OCI-LY1 (cell line): Measurements from ENCODE around the gene SLC28A1.

Source experiments
- H2AFZ ChIP-seq: fragments of 200-600 bp; sonication (generic), shearing (Covaris generic); 2 replicates; pipeline ENCODE4 v1.6.0; 2014; ENCODE audit warnings: antibody characterized with exemption, mild to moderate bottlenecking, low read length
- H3F3A ChIP-seq: fragments of 200-600 bp; sonication (generic), shearing (Covaris generic); 2 replicates; pipeline ENCODE4 v1.6.0; 2014; ENCODE audit warnings: mild to moderate bottlenecking, antibody characterized with exemption, low read length, moderate library complexity; ENCODE audit not compliant: insufficient read depth
- H3K27ac ChIP-seq: fragments of 200-600 bp; sonication (generic); 2 replicates; pipeline ENCODE4 v1.5.1; 2014; ENCODE audit warnings: low read length, mixed run types, mild to moderate bottlenecking, low read depth; ENCODE audit not compliant: poor library complexity, severe bottlenecking
- H3K27me3 ChIP-seq: fragments of 200-600 bp; sonication (generic); 2 replicates; pipeline ENCODE4 v1.6.0; 2014; ENCODE audit warnings: antibody characterized with exemption, mild to moderate bottlenecking, low read length, moderate library complexity; ENCODE audit not compliant: insufficient read depth
- H3K36me3 ChIP-seq: fragments of 200-600 bp; sonication (generic); 2 replicates; pipeline ENCODE4 v1.6.1; 2014; ENCODE audit warnings: mild to moderate bottlenecking, antibody characterized with exemption, low read length, moderate library complexity, mixed read lengths; ENCODE audit not compliant: insufficient read depth
- H3K4me1 ChIP-seq: fragments of 200-600 bp; sonication (generic); 2 replicates; pipeline ENCODE4 v1.5.1; 2014; ENCODE audit warnings: mild to moderate bottlenecking, low read length, moderate library complexity; ENCODE audit not compliant: insufficient read depth, severe bottlenecking
- H3K4me2 ChIP-seq: fragments of 200-600 bp; sonication (generic), shearing (Covaris generic); 2 replicates; pipeline ENCODE4 v1.6.1; 2014; ENCODE audit warnings: low read length
- H3K4me3 ChIP-seq: fragments of 200-600 bp; sonication (generic); 2 replicates; pipeline ENCODE4 v1.5.1; 2014; ENCODE audit warnings: low read length, low read depth, mild to moderate bottlenecking, mixed read lengths; ENCODE audit not compliant: poor library complexity, severe bottlenecking
- H3K79me2 ChIP-seq: fragments of 200-600 bp; shearing (Covaris generic); 2 replicates; pipeline ENCODE4 v1.6.1; 2016; ENCODE audit warnings: mixed run types, low read length, mixed read lengths; ENCODE audit not compliant: insufficient read depth
- H3K9ac ChIP-seq: fragments of 200-600 bp; sonication (generic), shearing (Covaris generic); 2 replicates; pipeline ENCODE4 v1.6.1; 2014; ENCODE audit warnings: mild to moderate bottlenecking, low read length, mixed read lengths
- H3K9me2 ChIP-seq: fragments of 200-600 bp; sonication (generic), shearing (Covaris generic); 2 replicates; pipeline ENCODE4 v1.6.1; 2014; ENCODE audit warnings: low read depth, mild to moderate bottlenecking, low read length, mixed read lengths
- H3K9me3 ChIP-seq: fragments of 200-600 bp; shearing (Covaris generic); 2 replicates; pipeline ENCODE4 v1.6.1; 2014; ENCODE audit warnings: low read length, mixed read lengths
- H4K20me1 ChIP-seq: fragments of 200-600 bp; sonication (generic), shearing (Covaris generic); 2 replicates; pipeline ENCODE4 v1.6.0; 2016; ENCODE audit warnings: mild to moderate bottlenecking, low read length; ENCODE audit not compliant: insufficient read depth
- EZH2 ChIP-seq: fragments of 200-600 bp; sonication (generic), shearing (Covaris generic); IDR thresholded peaks from 2 replicates; pipeline ENCODE4 v1.8.0; 2017; ENCODE audit warnings: borderline replicate concordance, mixed run types, mild to moderate bottlenecking, antibody characterized with exemption, low read length, moderate library complexity, mixed read lengths
- TF ChIP-seq, protein P1 (sequence below): fragments of 200-600 bp; sonication (generic), shearing (Covaris generic); IDR thresholded peaks from 2 replicates; pipeline ENCODE4 v1.5.1; 2017; ENCODE audit warnings: mild to moderate bottlenecking, antibody characterized with exemption, low read length, moderate library complexity, mixed read lengths

SLC28A1 gene

GRCh38 chr15:84852212-84852611, 32.2 kb upstream of the SLC28A1 start:
- Histone ChIP-seq H3K79me2 (no peaks in the 10 kb centered on the region), H3K27me3 (no peaks in the 10 kb centered on the region), H3K4me3 (no peak overlapping the region), H3K9ac (no peak overlapping the region), H3K27ac (no peak overlapping the region), H4K20me1 (no peaks in the 10 kb centered on the region), H3K9me2 (no peaks in the 10 kb centered on the region), H3K4me1 (no peaks in the 10 kb centered on the region), H3F3A (no peaks in the 10 kb centered on the region), H2AFZ (no peak overlapping the region), H3K9me3 (peaks cover 3% of the 10 kb centered on the region; the same call in 1 of the 2 replicates), H3K36me3 (no peaks in the 10 kb centered on the region), H3K4me2 (no peak overlapping the region)
- TF ChIP-seq, protein P1, sequence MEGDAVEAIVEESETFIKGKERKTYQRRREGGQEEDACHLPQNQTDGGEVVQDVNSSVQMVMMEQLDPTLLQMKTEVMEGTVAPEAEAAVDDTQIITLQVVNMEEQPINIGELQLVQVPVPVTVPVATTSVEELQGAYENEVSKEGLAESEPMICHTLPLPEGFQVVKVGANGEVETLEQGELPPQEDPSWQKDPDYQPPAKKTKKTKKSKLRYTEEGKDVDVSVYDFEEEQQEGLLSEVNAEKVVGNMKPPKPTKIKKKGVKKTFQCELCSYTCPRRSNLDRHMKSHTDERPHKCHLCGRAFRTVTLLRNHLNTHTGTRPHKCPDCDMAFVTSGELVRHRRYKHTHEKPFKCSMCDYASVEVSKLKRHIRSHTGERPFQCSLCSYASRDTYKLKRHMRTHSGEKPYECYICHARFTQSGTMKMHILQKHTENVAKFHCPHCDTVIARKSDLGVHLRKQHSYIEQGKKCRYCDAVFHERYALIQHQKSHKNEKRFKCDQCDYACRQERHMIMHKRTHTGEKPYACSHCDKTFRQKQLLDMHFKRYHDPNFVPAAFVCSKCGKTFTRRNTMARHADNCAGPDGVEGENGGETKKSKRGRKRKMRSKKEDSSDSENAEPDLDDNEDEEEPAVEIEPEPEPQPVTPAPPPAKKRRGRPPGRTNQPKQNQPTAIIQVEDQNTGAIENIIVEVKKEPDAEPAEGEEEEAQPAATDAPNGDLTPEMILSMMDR = no peak
- no peak for TF ChIP-seq EZH2

- Histone ChIP-seq H3F3A (no peaks in the 10 kb centered on the region), H3K9me3 (no peaks in the 10 kb centered on the region), H2AFZ (no peak overlapping the region), H3K79me2 (no peaks in the 10 kb centered on the region), H4K20me1 (no peaks in the 10 kb centered on the region), H3K27ac (no peak overlapping the region), H3K36me3 (no peaks in the 10 kb centered on the region), H3K9ac (no peak overlapping the region), H3K4me3 (no peak overlapping the region), H3K4me1 (no peaks in the 10 kb centered on the region), H3K9me2 (no peaks in the 10 kb centered on the region), H3K4me2 (no peak overlapping the region), H3K27me3 (no peaks in the 10 kb centered on the region; the same call in 1 of the 2 replicates)
- TF ChIP-seq, protein P1 = no peak
- no peak for TF ChIP-seq EZH2
Measured at GRCh38 chr15:84855136-84855535, 29.3 kb upstream of the SLC28A1 start.

DNA sequence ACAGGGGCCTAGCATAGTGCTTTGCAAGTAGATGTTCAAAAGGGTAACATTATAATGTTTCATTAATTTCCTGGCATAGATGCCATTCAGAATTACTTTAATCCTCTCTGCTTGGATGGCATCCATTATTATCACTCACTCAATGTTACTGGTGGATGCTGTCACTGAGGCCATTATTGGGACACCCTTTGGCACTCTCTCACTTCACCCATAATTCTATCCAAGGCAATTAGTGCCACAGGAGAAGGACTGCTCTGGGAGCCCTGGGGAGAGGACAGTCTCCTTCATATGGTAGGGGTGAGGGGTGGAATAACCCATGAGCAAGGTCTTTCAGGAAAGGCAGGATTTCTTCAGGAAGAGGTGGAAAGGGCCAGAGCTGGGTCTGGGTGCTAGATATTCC, 28.7 kb upstream of the SLC28A1 start:
- Histone ChIP-seq H3K4me1 (no peaks in the 10 kb centered on the region), H3K9me2 (no peaks in the 10 kb centered on the region), H3F3A (no peaks in the 10 kb centered on the region), H3K79me2 (no peaks in the 10 kb centered on the region), H3K27me3 (no peaks in the 10 kb centered on the region; the same call in 1 of the 2 replicates), H3K36me3 (no peaks in the 10 kb centered on the region), H3K4me2 (no peak overlapping the region), H3K9me3 (no peaks in the 10 kb centered on the region), H2AFZ (no peak overlapping the region), H4K20me1 (no peaks in the 10 kb centered on the region), H3K4me3 (no peak overlapping the region), H3K9ac (no peak overlapping the region), H3K27ac (no peak overlapping the region)
- TF ChIP-seq EZH2 = no peak
- TF ChIP-seq, protein P1 = no peak
